ENCODE results near the gene ARF3. TPM values are rescaled to one million over a fixed set of nuclear protein-coding genes. Genes with fewer than 3 reads are reported as not detected.

Gene ARF3
- total and polyA plus RNA-seq, 2 of the 13 experiments (the other 11 are each of a cell fraction or from before 2014, with no cell fraction given), result 53.8 to 57.9 TPM

- Histone ChIP-seq H3K4me1 (ENCODE audit: insufficient read depth, low read length) (peaks cover 61% of the 10 kb centered on the region), H3K27ac (ENCODE audit: extremely low read length, insufficient read depth, low read length) (no peak overlapping the region), H3K27me3 (ENCODE audit: control insufficient read depth in 1 of 2, insufficient read depth in 2 of 2, low read length in 2 of 2) (no peaks in the 10 kb centered on the region), H3K36me3 (replicated peaks in 1 of 2; ENCODE audit: control insufficient read depth in 1 of 2, insufficient read depth in 2 of 2, low read length in 2 of 2) (peaks cover 0 to 7% of the 10 kb centered on the region in 2 experiments; a peak in 2 of 5 replicates), H3K9me3 (ENCODE audit: low read length) (no peaks in the 10 kb centered on the region), H3K4me3 (replicated peaks in 1 of 3; ENCODE audit: insufficient read depth in 1 of 3, low read depth in 2 of 3, low read length in 3 of 3) (no peak overlapping the region), H2AFZ (ENCODE audit: low read length) (no peak overlapping the region), H3K79me2 (ENCODE audit: insufficient read depth, low read length) (peaks cover 14% of the 10 kb centered on the region), H3K4me2 (ENCODE audit: low read depth, low read length) (no peak overlapping the region), H4K20me1 (ENCODE audit: insufficient read depth, low read length) (peaks cover 5% of the 10 kb centered on the region; the same call in 1 of the 2 replicates), H3K9ac (ENCODE audit: insufficient read depth, low read depth, low read length) (no peak overlapping the region)
- intact Hi-C loops (cut with micrococcal nuclease; ENCODE audit: unreplicated experiment) (no loop called here), in situ Hi-C loops (cut with HindIII; ENCODE audit: extremely low pct_ligation_motif_present, low pct_unique_long_range_greater_than_20kb) (no loop called here)
- BruUV-seq (replicated peaks), result no TSS peak
- WGBS (ENCODE audit: low lambda C conversion rate), result 97% methylated on average over 6 of the region's 6 CpGs
- TF ChIP-seq YEATS4 (CRISPR knock-in tag; IDR thresholded peaks at IDR 0.05; ENCODE audit: borderline replicate concordance) (no peak), ZFAT (CRISPR knock-in tag; conservative IDR thresholded peaks at IDR 0.05) (no peak), ZSCAN25 (CRISPR knock-in tag; IDR thresholded peaks at IDR 0.05) (no peak), KDM5A (IDR thresholded peaks at IDR 0.05; ENCODE audit: borderline replicate concordance, low read length) (no peak), MZF1 (CRISPR knock-in tag; IDR thresholded peaks at IDR 0.05; ENCODE audit: borderline replicate concordance) (no peak)
- TF ChIP-seq, protein P1, sequence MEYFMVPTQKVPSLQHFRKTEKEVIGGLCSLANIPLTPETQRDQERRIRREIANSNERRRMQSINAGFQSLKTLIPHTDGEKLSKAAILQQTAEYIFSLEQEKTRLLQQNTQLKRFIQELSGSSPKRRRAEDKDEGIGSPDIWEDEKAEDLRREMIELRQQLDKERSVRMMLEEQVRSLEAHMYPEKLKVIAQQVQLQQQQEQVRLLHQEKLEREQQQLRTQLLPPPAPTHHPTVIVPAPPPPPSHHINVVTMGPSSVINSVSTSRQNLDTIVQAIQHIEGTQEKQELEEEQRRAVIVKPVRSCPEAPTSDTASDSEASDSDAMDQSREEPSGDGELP (IDR thresholded peaks at IDR 0.05; ENCODE audit: borderline replicate concordance, low read depth), result no peak
- TF ChIP-seq, protein P2, sequence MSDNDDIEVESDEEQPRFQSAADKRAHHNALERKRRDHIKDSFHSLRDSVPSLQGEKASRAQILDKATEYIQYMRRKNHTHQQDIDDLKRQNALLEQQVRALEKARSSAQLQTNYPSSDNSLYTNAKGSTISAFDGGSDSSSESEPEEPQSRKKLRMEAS (IDR thresholded peaks at IDR 0.05), result no peak
- TF ChIP-seq, protein P3, sequence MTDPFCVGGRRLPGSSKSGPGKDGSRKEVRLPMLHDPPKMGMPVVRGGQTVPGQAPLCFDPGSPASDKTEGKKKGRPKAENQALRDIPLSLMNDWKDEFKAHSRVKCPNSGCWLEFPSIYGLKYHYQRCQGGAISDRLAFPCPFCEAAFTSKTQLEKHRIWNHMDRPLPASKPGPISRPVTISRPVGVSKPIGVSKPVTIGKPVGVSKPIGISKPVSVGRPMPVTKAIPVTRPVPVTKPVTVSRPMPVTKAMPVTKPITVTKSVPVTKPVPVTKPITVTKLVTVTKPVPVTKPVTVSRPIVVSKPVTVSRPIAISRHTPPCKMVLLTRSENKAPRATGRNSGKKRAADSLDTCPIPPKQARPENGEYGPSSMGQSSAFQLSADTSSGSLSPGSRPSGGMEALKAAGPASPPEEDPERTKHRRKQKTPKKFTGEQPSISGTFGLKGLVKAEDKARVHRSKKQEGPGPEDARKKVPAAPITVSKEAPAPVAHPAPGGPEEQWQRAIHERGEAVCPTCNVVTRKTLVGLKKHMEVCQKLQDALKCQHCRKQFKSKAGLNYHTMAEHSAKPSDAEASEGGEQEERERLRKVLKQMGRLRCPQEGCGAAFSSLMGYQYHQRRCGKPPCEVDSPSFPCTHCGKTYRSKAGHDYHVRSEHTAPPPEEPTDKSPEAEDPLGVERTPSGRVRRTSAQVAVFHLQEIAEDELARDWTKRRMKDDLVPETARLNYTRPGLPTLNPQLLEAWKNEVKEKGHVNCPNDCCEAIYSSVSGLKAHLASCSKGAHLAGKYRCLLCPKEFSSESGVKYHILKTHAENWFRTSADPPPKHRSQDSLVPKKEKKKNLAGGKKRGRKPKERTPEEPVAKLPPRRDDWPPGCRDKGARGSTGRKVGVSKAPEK (CRISPR knock-in tag; IDR thresholded peaks at IDR 0.05; ENCODE audit: borderline replicate concordance), result no peak
- no peak for DNase-seq (ENCODE audit: low spot score)
- no peak for FAIRE-seq
- ATAC-seq, result no peak
- CTCF ChIA-PET (ENCODE audit: low intra/inter-chr PET ratio, low total read pairs), result no interaction called here
- POLR2A ChIA-PET, result no interaction called here
These were observed 10.3 kb downstream of the ARF3 start for GRCh38 chr12:48946943-48947342.

Data from HepG2 (cell line).